Bronchial epithelial cell (primary cell): ENCODE measurements around the gene SMYD1. TPM values are rescaled to one million over a fixed set of nuclear protein-coding genes. Genes with fewer than 3 reads are reported as not detected.

Source experiments
- DNase-seq: peaks from one replicate; pipeline ENCODE4 v3.0.0-alpha.2; 2010; ENCODE audit warnings: low read depth
- FAIRE-seq: peaks from 2 replicates; lab custom pipeline; 2011; peaks lifted over from hg19 to GRCh38; lab: Jason Lieb, UNC
- H3K27me3 ChIP-seq: 2 replicates; pipeline ENCODE4 v1.5.1; 2011; ENCODE audit warnings: low read length; ENCODE audit not compliant: control insufficient read depth, insufficient read depth
- H3K36me3 ChIP-seq: 2 replicates; pipeline ENCODE4 v1.5.1; 2011; ENCODE audit warnings: low read length; ENCODE audit not compliant: control insufficient read depth, insufficient read depth
- H3K4me3 ChIP-seq: 2 replicates; pipeline ENCODE4 v1.5.1; 2011; ENCODE audit warnings: mild to moderate bottlenecking, low read depth, low read length, control low read depth
- total RNA-seq: library from RNA; depleted of rRNA; stranded (reverse); fragments of >200 nt; gene quantifications from 2 replicates; pipeline ENCODE4 v1.2.1, GENCODE V29; 2014
- TF ChIP-seq, protein P1 (sequence below): IDR thresholded peaks from 2 replicates; pipeline ENCODE4 v1.5.1; 2011; ENCODE audit warnings: mild to moderate bottlenecking, moderate library complexity, low read length, control low read depth, inconsistent platforms; ENCODE audit not compliant: insufficient read depth, severe bottlenecking

SMYD1 gene
- total RNA-seq, 1 donor from 2014 or later = not detected

GRCh38 chr2:88123975-88124917, 56.6 kb downstream of the SMYD1 start:
- no peak for FAIRE-seq
- H3K36me3 ChIP-seq = no peaks in the 10 kb centered on the region
- no peaks in the 10 kb centered on the region for H3K27me3 ChIP-seq
- DNase-seq = no peak
- TF ChIP-seq, protein P1, sequence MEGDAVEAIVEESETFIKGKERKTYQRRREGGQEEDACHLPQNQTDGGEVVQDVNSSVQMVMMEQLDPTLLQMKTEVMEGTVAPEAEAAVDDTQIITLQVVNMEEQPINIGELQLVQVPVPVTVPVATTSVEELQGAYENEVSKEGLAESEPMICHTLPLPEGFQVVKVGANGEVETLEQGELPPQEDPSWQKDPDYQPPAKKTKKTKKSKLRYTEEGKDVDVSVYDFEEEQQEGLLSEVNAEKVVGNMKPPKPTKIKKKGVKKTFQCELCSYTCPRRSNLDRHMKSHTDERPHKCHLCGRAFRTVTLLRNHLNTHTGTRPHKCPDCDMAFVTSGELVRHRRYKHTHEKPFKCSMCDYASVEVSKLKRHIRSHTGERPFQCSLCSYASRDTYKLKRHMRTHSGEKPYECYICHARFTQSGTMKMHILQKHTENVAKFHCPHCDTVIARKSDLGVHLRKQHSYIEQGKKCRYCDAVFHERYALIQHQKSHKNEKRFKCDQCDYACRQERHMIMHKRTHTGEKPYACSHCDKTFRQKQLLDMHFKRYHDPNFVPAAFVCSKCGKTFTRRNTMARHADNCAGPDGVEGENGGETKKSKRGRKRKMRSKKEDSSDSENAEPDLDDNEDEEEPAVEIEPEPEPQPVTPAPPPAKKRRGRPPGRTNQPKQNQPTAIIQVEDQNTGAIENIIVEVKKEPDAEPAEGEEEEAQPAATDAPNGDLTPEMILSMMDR = no peak
- no peak overlapping the region for H3K4me3 ChIP-seq

DNA sequence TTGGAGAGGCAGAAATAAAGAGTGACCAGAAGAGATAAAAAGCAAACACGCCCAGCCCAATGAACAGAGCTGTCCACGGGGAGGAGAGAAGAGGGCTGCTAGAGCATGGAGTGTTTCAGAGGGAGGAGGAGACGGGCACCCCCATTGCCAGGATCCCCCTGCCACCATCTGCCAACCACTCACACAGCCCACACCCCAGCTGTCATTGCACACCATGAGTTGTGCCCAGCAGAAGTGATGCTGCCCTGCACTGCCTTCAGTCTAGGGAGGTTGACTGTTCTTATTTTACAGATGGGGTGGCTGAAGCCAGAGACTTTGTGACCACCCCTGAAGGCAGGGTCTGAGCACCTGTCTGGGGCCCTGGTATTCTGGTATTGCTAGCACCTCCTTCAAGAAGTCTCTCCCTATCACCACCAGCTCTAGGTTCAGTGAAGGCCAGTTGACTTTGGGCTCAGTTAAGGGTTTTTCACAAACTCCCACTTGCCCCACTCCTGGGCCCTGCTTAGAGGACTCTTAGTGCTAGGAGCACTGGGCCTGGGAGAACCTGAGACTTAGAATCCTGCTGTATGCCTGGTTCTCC, 57.8 kb downstream of the SMYD1 start:
- no peaks in the 10 kb centered on the region for H3K36me3 ChIP-seq
- DNase-seq (no peak), FAIRE-seq (no peak)
- TF ChIP-seq, protein P1 = no peak
- H3K27me3 ChIP-seq = no peaks in the 10 kb centered on the region
- no peak overlapping the region for H3K4me3 ChIP-seq

- H3K36me3 ChIP-seq = no peaks in the 10 kb centered on the region
- H3K27me3 ChIP-seq = no peaks in the 10 kb centered on the region
- TF ChIP-seq, protein P1 = no peak
- no peak overlapping the region for H3K4me3 ChIP-seq
- FAIRE-seq = peak; percentile 50
- DNase-seq = no peak
Measured at GRCh38 chr2:88125924-88126771, 58.5 kb downstream of the SMYD1 start.

DNA sequence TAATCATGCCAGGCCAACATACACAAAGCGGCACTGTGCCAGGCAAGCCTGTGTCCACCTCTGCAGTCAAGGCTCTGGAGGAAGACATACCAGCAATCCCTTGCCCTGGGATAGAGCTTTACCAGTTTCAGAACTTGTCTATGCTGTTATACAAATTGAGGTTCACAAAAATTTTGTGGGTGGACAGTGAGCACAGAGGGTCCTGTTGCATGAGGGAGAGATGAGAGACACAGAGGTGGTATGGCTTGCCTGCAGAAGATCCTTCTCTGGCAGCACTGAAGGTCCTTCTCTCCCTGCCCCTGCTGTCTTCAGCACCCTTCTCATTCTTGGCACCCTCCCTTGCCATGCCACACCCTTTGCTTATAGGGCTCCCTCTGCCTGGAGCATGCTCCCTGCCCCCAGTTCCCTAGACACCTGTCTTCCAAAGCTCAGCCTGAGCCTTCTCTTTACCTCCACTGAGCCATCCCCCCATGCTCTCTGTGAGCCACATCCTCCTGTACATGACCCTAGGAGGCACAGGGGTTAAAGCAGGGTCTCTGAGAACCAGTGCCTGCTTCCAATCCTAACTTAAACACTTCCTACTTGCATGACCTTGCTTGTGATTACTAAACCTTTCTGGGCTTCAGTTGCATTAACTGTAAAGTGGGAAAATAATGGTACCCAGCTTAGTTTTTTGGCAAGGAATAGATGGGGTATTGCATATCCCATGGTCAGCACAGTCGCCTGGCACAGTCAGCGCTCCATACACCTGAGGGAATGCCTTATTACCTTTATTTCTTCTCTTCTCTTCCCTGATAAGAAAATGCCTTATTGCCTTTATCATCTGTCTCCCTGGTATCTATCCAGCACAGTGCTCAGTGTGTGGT, 59.4 kb downstream of the SMYD1 start:
- DNase-seq (no peak), FAIRE-seq (no peak)
- no peak overlapping the region for H3K4me3 ChIP-seq
- H3K36me3 ChIP-seq = no peaks in the 10 kb centered on the region
- no peaks in the 10 kb centered on the region for H3K27me3 ChIP-seq
- TF ChIP-seq, protein P1 = no peak

- FAIRE-seq = no peak
- no peak overlapping the region for H3K4me3 ChIP-seq
- DNase-seq = no peak
- H3K36me3 ChIP-seq = no peaks in the 10 kb centered on the region
- no peaks in the 10 kb centered on the region for H3K27me3 ChIP-seq
- TF ChIP-seq, protein P1 = no peak
Measured at GRCh38 chr2:88127638-88127887, 59.9 kb downstream of the SMYD1 start.
